Neuronal stem cell (in vitro differentiated cells): ENCODE measurements around the gene MAVS.
"Not testable (repeated sequence)": the region's sequence is repeated elsewhere in the genome, so short reads cannot be mapped to it uniquely, and the experiment has no call there.

Source experiments
- DNase-seq: peaks from one replicate; pipeline ENCODE4 v3.0.0-alpha.2; 2013; ENCODE audit warnings: low spot score
- H2AFZ ChIP-seq: one replicate; pipeline ENCODE4 v1.6.1; 2013; ENCODE audit warnings: mild to moderate bottlenecking, low read length, inconsistent platforms
- H2AK5ac ChIP-seq: 2 replicates; pipeline ENCODE4 v1.6.1; 2013; ENCODE audit warnings: low read depth, mild to moderate bottlenecking, inconsistent platforms, low read length, moderate library complexity, mixed read lengths
- H2BK120ac ChIP-seq: 2 replicates; pipeline ENCODE4 v1.6.1; 2013; ENCODE audit warnings: low read depth, mild to moderate bottlenecking, inconsistent platforms, low read length, moderate library complexity, mixed read lengths
- H2BK12ac ChIP-seq: one replicate; pipeline ENCODE4 v1.6.1; 2013; ENCODE audit warnings: low read length, inconsistent platforms
- H2BK15ac ChIP-seq: 2 replicates; pipeline ENCODE4 v1.6.1; 2013; ENCODE audit warnings: mild to moderate bottlenecking, low read length, inconsistent platforms, mixed read lengths
- H2BK5ac ChIP-seq: one replicate; pipeline ENCODE4 v1.6.1; 2013; ENCODE audit warnings: inconsistent platforms, mild to moderate bottlenecking, low read length, moderate library complexity
- H3K14ac ChIP-seq: one replicate; pipeline ENCODE4 v1.6.1; 2013; ENCODE audit warnings: low read length, inconsistent platforms
- H3K18ac ChIP-seq: 2 replicates; pipeline ENCODE4 v1.6.1; 2013; ENCODE audit warnings: low read length, inconsistent platforms
- H3K23ac ChIP-seq: 2 replicates; pipeline ENCODE4 v1.6.1; 2013; ENCODE audit warnings: low read depth, mild to moderate bottlenecking, mixed read lengths, low read length, inconsistent platforms; ENCODE audit not compliant: poor library complexity
- H3K27ac ChIP-seq: replicated peaks from 3 replicates; pipeline ENCODE4 v1.5.1; 2013; ENCODE audit warnings: low read length, inconsistent platforms
- H3K27me3 ChIP-seq, 3 experiments: 2 replicates each; pipeline ENCODE4 v1.6.1; 2013; ENCODE audit warnings: low read length in 3 of 3, mild to moderate bottlenecking in 2 of 3, inconsistent platforms in 1 of 3, low read depth in 1 of 3, mixed read lengths in 1 of 3, moderate library complexity in 1 of 3; ENCODE audit not compliant: control insufficient read depth in 3 of 3, insufficient read depth in 3 of 3
- H3K36me3 ChIP-seq, 2 donors: replicated peaks in 1 of 2; 2 replicates each; pipeline ENCODE4 v1.6.1; 2013; ENCODE audit warnings: low read length in 2 of 2; ENCODE audit not compliant: control insufficient read depth in 2 of 2, insufficient read depth in 2 of 2
- H3K4ac ChIP-seq: 2 replicates; pipeline ENCODE4 v1.6.1; 2013; ENCODE audit warnings: inconsistent platforms, mild to moderate bottlenecking, low read length, moderate library complexity
- H3K4me1 ChIP-seq, 2 donors: 1 replicate in 1 of 2; 2 replicates in 1 of 2; pipeline ENCODE4 v1.6.1; 2013; ENCODE audit warnings: low read length in 2 of 2, low read depth in 1 of 2; ENCODE audit not compliant: control insufficient read depth in 2 of 2, insufficient read depth in 1 of 2
- H3K4me2 ChIP-seq: one replicate; pipeline ENCODE4 v1.6.1; 2013; ENCODE audit warnings: mild to moderate bottlenecking, low read length, inconsistent platforms; ENCODE audit not compliant: insufficient read depth, poor library complexity, severe bottlenecking
- H3K4me3 ChIP-seq, 2 donors: 2 replicates each; pipeline ENCODE4 v1.5.1; 2013; ENCODE audit warnings: low read length in 2 of 2, mild to moderate bottlenecking in 2 of 2, inconsistent platforms in 1 of 2, moderate library complexity in 1 of 2
- H3K79me1 ChIP-seq: one replicate; pipeline ENCODE4 v1.6.1; 2013; ENCODE audit warnings: low read depth, mild to moderate bottlenecking, inconsistent platforms, low read length, moderate library complexity
- H3K9ac ChIP-seq: one replicate; pipeline ENCODE4 v1.6.1; 2013; ENCODE audit warnings: mild to moderate bottlenecking, low read depth, low read length, inconsistent platforms; ENCODE audit not compliant: poor library complexity
- H3K9me3 ChIP-seq, 2 donors: replicated peaks in 1 of 2; 2 replicates each; pipeline versions ENCODE3 to v1.6.1; 2013; ENCODE audit warnings: low read length in 2 of 2, mild to moderate bottlenecking in 2 of 2, inconsistent platforms in 1 of 2, low read depth in 1 of 2, mixed read lengths in 1 of 2, moderate library complexity in 1 of 2; ENCODE audit not compliant: control insufficient read depth in 2 of 2, insufficient read depth in 1 of 2
- H4K8ac ChIP-seq: one replicate; pipeline ENCODE4 v1.6.1; 2013; ENCODE audit warnings: low read depth, mild to moderate bottlenecking, inconsistent platforms, low read length, moderate library complexity
- H4K91ac ChIP-seq: one replicate; pipeline ENCODE4 v1.6.1; 2013; ENCODE audit warnings: low read length, low read depth, mild to moderate bottlenecking, inconsistent platforms; ENCODE audit not compliant: poor library complexity
- WGBS, 2 donors: extraction: QIAGEN DNeasy Blood & Tissue Kit; methylation state at CpG; one replicate each; pipeline ENCODE4 v1.1.7; 2013; ENCODE audit warnings: missing lambda C conversion rate in 2 of 2, mixed read lengths in 1 of 2; ENCODE audit not compliant: insufficient read length in 2 of 2, insufficient replicate concordance in 1 of 2; ENCODE audit errors: extremely low coverage in 2 of 2; 5-methylcytosine and 5-hydroxymethylcytosine counted together

The MAVS gene

GRCh38 chr20:3825526-3825925 is 21.1 kb upstream of the MAVS start:
- peaks cover 5% of the 10 kb centered on the region for H3K79me1 ChIP-seq
- no peak for DNase-seq
- H3K27me3 ChIP-seq: no peaks in the 10 kb centered on the region
- H2BK120ac ChIP-seq: no peak overlapping the region
- H2AK5ac ChIP-seq: no peak overlapping the region
- no peak overlapping the region for H2BK12ac ChIP-seq
- H4K8ac ChIP-seq: no peak overlapping the region
- no peaks in the 10 kb centered on the region for H3K4me1 ChIP-seq
- H2AFZ ChIP-seq: no peak overlapping the region
- H3K18ac ChIP-seq: no peak overlapping the region
- H3K9me3 ChIP-seq: no peaks in the 10 kb centered on the region
- no peak overlapping the region for H3K4me3 ChIP-seq
- no peak overlapping the region for H3K23ac ChIP-seq
- no peak overlapping the region for H3K27ac ChIP-seq
- no CpG with 5 or more reads among the region's 7 CpGs for WGBS, 2 donors
- no peak overlapping the region for H3K4ac ChIP-seq
- H2BK15ac ChIP-seq: no peak overlapping the region
- H2BK5ac ChIP-seq: no peak overlapping the region
- H4K91ac ChIP-seq: no peak overlapping the region
- no peak overlapping the region for H3K14ac ChIP-seq
- H3K36me3 ChIP-seq: peaks cover 8 to 24% of the 10 kb centered on the region in 2 donors
- no peak overlapping the region for H3K4me2 ChIP-seq
- H3K9ac ChIP-seq: no peak overlapping the region

- H2BK15ac ChIP-seq: no peak overlapping the region
- H3K14ac ChIP-seq: no peak overlapping the region
- no peak overlapping the region for H2BK12ac ChIP-seq
- H2AFZ ChIP-seq: no peak overlapping the region
- no peak overlapping the region for H2BK120ac ChIP-seq
- H3K23ac ChIP-seq: no peak overlapping the region
- no peak overlapping the region for H4K91ac ChIP-seq
- no peak for DNase-seq
- H4K8ac ChIP-seq: no peak overlapping the region
- no peak overlapping the region for H2AK5ac ChIP-seq
- no peak overlapping the region for H3K4me2 ChIP-seq
- no peak overlapping the region for H3K9ac ChIP-seq
- no peak overlapping the region for H3K18ac ChIP-seq
- H3K79me1 ChIP-seq: peaks cover 5% of the 10 kb centered on the region
- no peaks in the 10 kb centered on the region for H3K4me1 ChIP-seq
- no peak overlapping the region for H3K4me3 ChIP-seq
- WGBS, 2 donors: no CpG with 5 or more reads among the region's 4 CpGs
- H3K4ac ChIP-seq: no peak overlapping the region
- H3K9me3 ChIP-seq: no peaks in the 10 kb centered on the region
- H2BK5ac ChIP-seq: no peak overlapping the region
- no peak overlapping the region for H3K27ac ChIP-seq
- peaks cover 8 to 24% of the 10 kb centered on the region in 2 donors for H3K36me3 ChIP-seq
- no peaks in the 10 kb centered on the region for H3K27me3 ChIP-seq
Observed at GRCh38 chr20:3826420-3826819, 20.2 kb upstream of the MAVS start.

DNA sequence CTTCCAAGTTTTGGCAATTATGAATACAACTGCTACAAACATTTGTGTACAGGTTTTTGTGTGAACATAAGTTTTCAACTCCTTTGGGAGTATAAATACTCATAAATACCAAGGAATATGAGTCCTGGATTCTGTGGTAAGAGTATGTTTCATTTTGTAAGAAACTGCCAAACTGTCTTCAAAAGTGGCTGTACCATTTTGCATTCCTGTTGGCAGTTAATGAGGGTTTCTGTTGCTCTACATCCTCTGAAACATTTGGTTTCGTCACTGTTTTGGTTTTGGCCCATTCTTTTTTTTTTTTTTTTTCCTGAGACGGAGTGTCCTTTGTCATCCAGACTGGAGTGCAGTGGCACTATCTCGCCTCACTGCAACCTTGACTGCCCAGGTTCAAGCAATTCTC is 17.8 kb upstream of the MAVS start:
- no peaks in the 10 kb centered on the region for H3K4me1 ChIP-seq
- no peak overlapping the region for H3K9ac ChIP-seq

GRCh38 chr20:3829891-3830290 is 16.7 kb upstream of the MAVS start:
- not testable (repeated sequence) for H3K79me1 ChIP-seq, H2AFZ ChIP-seq, H3K4ac ChIP-seq, H2AK5ac ChIP-seq, H3K9me3 ChIP-seq, H2BK12ac ChIP-seq, H3K14ac ChIP-seq, H3K4me1 ChIP-seq, H3K27me3 ChIP-seq, H3K36me3 ChIP-seq, H3K9ac ChIP-seq, DNase-seq, H2BK120ac ChIP-seq, H3K18ac ChIP-seq, H2BK5ac ChIP-seq, H2BK15ac ChIP-seq, H4K91ac ChIP-seq, H3K27ac ChIP-seq, H3K4me3 ChIP-seq, H3K4me2 ChIP-seq, H3K23ac ChIP-seq, H4K8ac ChIP-seq
- no CpG with 5 or more reads among the region's 5 CpGs for WGBS, 2 donors

More for the DNA sequence above, 17.8 kb upstream of the MAVS start:
- H3K4me3 ChIP-seq: no peak overlapping the region
- no peak overlapping the region for H3K4me2 ChIP-seq
- H3K14ac ChIP-seq: no peak overlapping the region
- H2BK120ac ChIP-seq: no peak overlapping the region
- no CpG with 5 or more reads among the region's 3 CpGs for WGBS, 2 donors
- no peak for DNase-seq
- H3K18ac ChIP-seq: no peak overlapping the region
- H3K27ac ChIP-seq: no peak overlapping the region
- H2AK5ac ChIP-seq: no peak overlapping the region
- no peak overlapping the region for H2AFZ ChIP-seq
- no peak overlapping the region for H2BK15ac ChIP-seq
- H4K91ac ChIP-seq: no peak overlapping the region
- H2BK12ac ChIP-seq: no peak overlapping the region
- H2BK5ac ChIP-seq: no peak overlapping the region
- peaks cover 3% of the 10 kb centered on the region for H3K79me1 ChIP-seq
- H3K27me3 ChIP-seq: no peaks in the 10 kb centered on the region
- no peaks in the 10 kb centered on the region for H3K9me3 ChIP-seq
- no peak overlapping the region for H4K8ac ChIP-seq
- no peak overlapping the region for H3K4ac ChIP-seq
- peaks cover 7% of the 10 kb centered on the region in 2 donors for H3K36me3 ChIP-seq
- H3K23ac ChIP-seq: no peak overlapping the region
